GM12878 (cell line): ENCODE data around the gene VSX2. TPM values are rescaled to one million over a fixed set of nuclear protein-coding genes. Genes with fewer than 3 reads are reported as not detected.

Experiments used
- ATAC-seq: fragments of 200-7000 bp; cut with Tn5 transposase; 3 replicates; pipeline ENCODE4 v1.9.1; 2020; ENCODE audit warnings: mild to moderate bottlenecking, moderate library complexity
- BruUV-seq: library from RNA; stranded (reverse); fragments of 400-500 nt; replicated peaks from 2 replicates; lab custom pipeline; 2021; lab: Mats Ljungman, UMichigan
- CTCF ChIA-PET: fragments of 300-600 bp; sonication (Branson Sonifier 250); formaldehyde crosslinking; extraction: SDS; loops from one replicate; lab custom pipeline; 2021; ENCODE audit warnings: inconsistent platforms; lab: Yijun Ruan, JAX
- POLR2A ChIA-PET: fragments of 350-600 bp; formaldehyde crosslinking; extraction: SDS; loops from one replicate; lab custom pipeline; 2021; ENCODE audit warnings: inconsistent platforms; lab: Charles Lee
- RAD21 ChIA-PET: fragments of 300-600 bp; sonication (Branson Sonifier 250); formaldehyde crosslinking; loops from one replicate; lab custom pipeline; 2023; ENCODE audit warnings: antibody characterized with exemption; ENCODE audit not compliant: unreplicated experiment; lab: Charles Lee
- SMC1A ChIA-PET: fragments of 300-600 bp; sonication (Branson Sonifier 250); formaldehyde crosslinking; loops from one replicate; lab custom pipeline; 2023; ENCODE audit not compliant: unreplicated experiment, uncharacterized antibody; lab: Charles Lee
- DNase-seq: peaks from one replicate; pipeline ENCODE4 v3.0.0-alpha.2; 2011; ENCODE audit warnings: low read depth, low spot score
- FAIRE-seq: peaks from 3 replicates; lab custom pipeline; 2011; peaks lifted over from hg19 to GRCh38; lab: Jason Lieb, UNC
- H2AFZ ChIP-seq: 2 replicates; pipeline ENCODE4 v1.6.0; 2011; ENCODE audit warnings: low read depth, low read length, control low read depth; ENCODE audit not compliant: control insufficient read depth
- H3K27ac ChIP-seq: 2 replicates; pipeline ENCODE4 v1.5.1; 2011; ENCODE audit warnings: control low read depth; ENCODE audit not compliant: control insufficient read depth, insufficient read depth
- H3K27me3 ChIP-seq, 2 experiments: replicated peaks in 1 of 2; 2 replicates each; pipeline versions ENCODE4 v1.6.0 to v1.6.1; 2011; ENCODE audit warnings: low read length in 1 of 2; ENCODE audit not compliant: control insufficient read depth in 2 of 2, insufficient read depth in 2 of 2
- H3K36me3 ChIP-seq, 2 experiments: 2 replicates each; pipeline ENCODE4 v1.5.1; 2011; ENCODE audit warnings: low read length in 1 of 2; ENCODE audit not compliant: control insufficient read depth in 2 of 2, insufficient read depth in 2 of 2
- H3K4me1 ChIP-seq: 2 replicates; pipeline ENCODE4 v1.6.1; 2011; ENCODE audit warnings: mild to moderate bottlenecking, low read length, moderate library complexity, mixed read lengths; ENCODE audit not compliant: control insufficient read depth, insufficient read depth
- H3K4me2 ChIP-seq: 2 replicates; pipeline ENCODE4 v1.6.0; 2011; ENCODE audit warnings: control low read depth; ENCODE audit not compliant: control insufficient read depth, insufficient read depth
- H3K4me3 ChIP-seq: fragments of 200-600 bp; sonication (generic); 2 replicates; pipeline ENCODE4 v1.5.1; 2016
- H3K79me2 ChIP-seq: 2 replicates; pipeline ENCODE4 v1.6.0; 2011; ENCODE audit warnings: low read length; ENCODE audit not compliant: control insufficient read depth, insufficient read depth
- H3K9ac ChIP-seq: 2 replicates; pipeline ENCODE4 v1.8.0; 2011; ENCODE audit warnings: low read length, control low read depth, mixed read lengths; ENCODE audit not compliant: control insufficient read depth, insufficient read depth
- H3K9me3 ChIP-seq: replicated peaks from 3 replicates; pipeline ENCODE4 v1.5.1; 2011; ENCODE audit warnings: mild to moderate bottlenecking, low read length; ENCODE audit not compliant: control insufficient read depth, insufficient read depth
- H4K20me1 ChIP-seq: 2 replicates; pipeline ENCODE4 v1.6.0; 2011; ENCODE audit not compliant: control insufficient read depth, insufficient read depth
- EED ChIP-seq: sonication (generic); IDR thresholded peaks from 2 replicates; pipeline ENCODE4 v1.6.1; 2016; ENCODE audit warnings: antibody characterized with exemption, low read depth
- GATAD2B ChIP-seq: fragments of 450-650 bp; conservative IDR thresholded peaks from 2 replicates; pipeline ENCODE4 v1.6.1; 2017; ENCODE audit warnings: low read depth, mild to moderate bottlenecking, moderate library complexity
- WGBS: methylation state at CpG from one replicate; pipeline ENCODE4 v1.1.6; 2016; ENCODE audit warnings: low lambda C conversion rate; ENCODE audit not compliant: insufficient replicate concordance, insufficient coverage; ENCODE audit errors: missing lambda C conversion rate; 5-methylcytosine and 5-hydroxymethylcytosine counted together
- in situ Hi-C: fragments of 300-500 bp; cut with MboI; formaldehyde crosslinking; loops from 9 replicates; pipeline ENCODE4 v1.14.3; 2018; ENCODE audit warnings: mixed read lengths
- intact Hi-C: fragments of 100-400 bp; cut with micrococcal nuclease; formaldehyde crosslinking; loops from one replicate; pipeline ENCODE4 v1.14.2; 2022; ENCODE audit not compliant: unreplicated experiment
- polyA plus RNA-seq, 11 experiments: library from polyadenylated mRNA; depleted of rRNA in 4 of 11; unstranded in 6 of 11; stranded (reverse) in 5 of 11; fragments of >200 nt; fragmentation: Nextera tagmentation in 4 of 11; fragmentation: Illumina TruSeq in 1 of 11; extraction: Ambion mirVana in 4 of 11; extraction: Trizol in 1 of 11; gene quantifications; 1 replicate in 1 of 11; 2 replicates in 10 of 11; pipeline versions ENCODE4 v1.2.1 to v1.2.3, GENCODE V29; 2011 to 2016; ENCODE audit warnings: inconsistent platforms in 2 of 11, missing spikeins in 2 of 11, low read depth in 1 of 11
- total RNA-seq, 4 experiments: library from RNA; depleted of rRNA in 3 of 4; stranded (reverse); fragments of >200 nt in 3 of 4; fragmentation: Illumina TruSeq in 1 of 4; extraction: Trizol in 1 of 4; gene quantifications; 2 replicates each; pipeline versions ENCODE4 v1.2.1 to v1.2.3, GENCODE V29; 2013 to 2021
- TF ChIP-seq, protein P1 (sequence below): fragments of 150-350 bp; IDR thresholded peaks from 2 replicates; pipeline ENCODE4 v1.6.1; 2016; ENCODE audit warnings: low read depth, low read length
- TF ChIP-seq, protein P2 (sequence below): fragments of 450-650 bp; conservative IDR thresholded peaks from 2 replicates; pipeline ENCODE4 v1.6.1; 2017; ENCODE audit warnings: mild to moderate bottlenecking, moderate library complexity
- TF ChIP-seq, protein P3 (sequence below): IDR thresholded peaks from 2 replicates; pipeline ENCODE4 v1.6.1; 2012; ENCODE audit warnings: mild to moderate bottlenecking, low read depth, low read length

VSX2 gene
- total and polyA plus RNA-seq, 10 of the 15 experiments (the other 5 are each of a cell fraction or from before 2014, with no cell fraction given), result 0.04 to 0.05 TPM; not detected in 8

DNA sequence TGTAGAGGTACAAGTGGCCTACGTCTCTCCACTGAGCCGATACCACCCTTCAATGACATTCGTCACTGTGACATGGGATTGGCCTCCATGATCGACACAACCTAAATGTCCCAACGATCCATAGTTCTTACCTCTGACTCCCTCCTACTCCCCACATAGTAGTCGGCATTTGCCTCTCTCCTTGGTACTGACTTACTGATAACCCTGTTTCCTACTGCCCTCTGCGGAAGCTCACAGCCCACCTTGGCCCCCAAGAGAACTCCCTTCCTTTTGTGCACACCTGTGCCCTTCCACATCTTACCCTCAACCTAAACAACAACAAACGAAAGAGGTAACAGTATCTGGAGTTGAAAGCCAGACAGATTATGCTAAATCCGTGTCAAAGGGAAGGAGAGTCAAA lies 23.9 kb downstream of the VSX2 start:
- intact Hi-C loops, result no loop called here
- ATAC-seq (no peak), FAIRE-seq (no peak), DNase-seq (no peak)
- TF ChIP-seq GATAD2B (no peak), EED (no peak)
- TF ChIP-seq, protein P1, sequence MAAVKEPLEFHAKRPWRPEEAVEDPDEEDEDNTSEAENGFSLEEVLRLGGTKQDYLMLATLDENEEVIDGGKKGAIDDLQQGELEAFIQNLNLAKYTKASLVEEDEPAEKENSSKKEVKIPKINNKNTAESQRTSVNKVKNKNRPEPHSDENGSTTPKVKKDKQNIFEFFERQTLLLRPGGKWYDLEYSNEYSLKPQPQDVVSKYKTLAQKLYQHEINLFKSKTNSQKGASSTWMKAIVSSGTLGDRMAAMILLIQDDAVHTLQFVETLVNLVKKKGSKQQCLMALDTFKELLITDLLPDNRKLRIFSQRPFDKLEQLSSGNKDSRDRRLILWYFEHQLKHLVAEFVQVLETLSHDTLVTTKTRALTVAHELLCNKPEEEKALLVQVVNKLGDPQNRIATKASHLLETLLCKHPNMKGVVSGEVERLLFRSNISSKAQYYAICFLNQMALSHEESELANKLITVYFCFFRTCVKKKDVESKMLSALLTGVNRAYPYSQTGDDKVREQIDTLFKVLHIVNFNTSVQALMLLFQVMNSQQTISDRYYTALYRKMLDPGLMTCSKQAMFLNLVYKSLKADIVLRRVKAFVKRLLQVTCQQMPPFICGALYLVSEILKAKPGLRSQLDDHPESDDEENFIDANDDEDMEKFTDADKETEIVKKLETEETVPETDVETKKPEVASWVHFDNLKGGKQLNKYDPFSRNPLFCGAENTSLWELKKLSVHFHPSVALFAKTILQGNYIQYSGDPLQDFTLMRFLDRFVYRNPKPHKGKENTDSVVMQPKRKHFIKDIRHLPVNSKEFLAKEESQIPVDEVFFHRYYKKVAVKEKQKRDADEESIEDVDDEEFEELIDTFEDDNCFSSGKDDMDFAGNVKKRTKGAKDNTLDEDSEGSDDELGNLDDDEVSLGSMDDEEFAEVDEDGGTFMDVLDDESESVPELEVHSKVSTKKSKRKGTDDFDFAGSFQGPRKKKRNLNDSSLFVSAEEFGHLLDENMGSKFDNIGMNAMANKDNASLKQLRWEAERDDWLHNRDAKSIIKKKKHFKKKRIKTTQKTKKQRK, result no peak
- TF ChIP-seq, protein P2, sequence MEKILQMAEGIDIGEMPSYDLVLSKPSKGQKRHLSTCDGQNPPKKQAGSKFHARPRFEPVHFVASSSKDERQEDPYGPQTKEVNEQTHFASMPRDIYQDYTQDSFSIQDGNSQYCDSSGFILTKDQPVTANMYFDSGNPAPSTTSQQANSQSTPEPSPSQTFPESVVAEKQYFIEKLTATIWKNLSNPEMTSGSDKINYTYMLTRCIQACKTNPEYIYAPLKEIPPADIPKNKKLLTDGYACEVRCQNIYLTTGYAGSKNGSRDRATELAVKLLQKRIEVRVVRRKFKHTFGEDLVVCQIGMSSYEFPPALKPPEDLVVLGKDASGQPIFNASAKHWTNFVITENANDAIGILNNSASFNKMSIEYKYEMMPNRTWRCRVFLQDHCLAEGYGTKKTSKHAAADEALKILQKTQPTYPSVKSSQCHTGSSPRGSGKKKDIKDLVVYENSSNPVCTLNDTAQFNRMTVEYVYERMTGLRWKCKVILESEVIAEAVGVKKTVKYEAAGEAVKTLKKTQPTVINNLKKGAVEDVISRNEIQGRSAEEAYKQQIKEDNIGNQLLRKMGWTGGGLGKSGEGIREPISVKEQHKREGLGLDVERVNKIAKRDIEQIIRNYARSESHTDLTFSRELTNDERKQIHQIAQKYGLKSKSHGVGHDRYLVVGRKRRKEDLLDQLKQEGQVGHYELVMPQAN, result no peak
- TF ChIP-seq, protein P3, sequence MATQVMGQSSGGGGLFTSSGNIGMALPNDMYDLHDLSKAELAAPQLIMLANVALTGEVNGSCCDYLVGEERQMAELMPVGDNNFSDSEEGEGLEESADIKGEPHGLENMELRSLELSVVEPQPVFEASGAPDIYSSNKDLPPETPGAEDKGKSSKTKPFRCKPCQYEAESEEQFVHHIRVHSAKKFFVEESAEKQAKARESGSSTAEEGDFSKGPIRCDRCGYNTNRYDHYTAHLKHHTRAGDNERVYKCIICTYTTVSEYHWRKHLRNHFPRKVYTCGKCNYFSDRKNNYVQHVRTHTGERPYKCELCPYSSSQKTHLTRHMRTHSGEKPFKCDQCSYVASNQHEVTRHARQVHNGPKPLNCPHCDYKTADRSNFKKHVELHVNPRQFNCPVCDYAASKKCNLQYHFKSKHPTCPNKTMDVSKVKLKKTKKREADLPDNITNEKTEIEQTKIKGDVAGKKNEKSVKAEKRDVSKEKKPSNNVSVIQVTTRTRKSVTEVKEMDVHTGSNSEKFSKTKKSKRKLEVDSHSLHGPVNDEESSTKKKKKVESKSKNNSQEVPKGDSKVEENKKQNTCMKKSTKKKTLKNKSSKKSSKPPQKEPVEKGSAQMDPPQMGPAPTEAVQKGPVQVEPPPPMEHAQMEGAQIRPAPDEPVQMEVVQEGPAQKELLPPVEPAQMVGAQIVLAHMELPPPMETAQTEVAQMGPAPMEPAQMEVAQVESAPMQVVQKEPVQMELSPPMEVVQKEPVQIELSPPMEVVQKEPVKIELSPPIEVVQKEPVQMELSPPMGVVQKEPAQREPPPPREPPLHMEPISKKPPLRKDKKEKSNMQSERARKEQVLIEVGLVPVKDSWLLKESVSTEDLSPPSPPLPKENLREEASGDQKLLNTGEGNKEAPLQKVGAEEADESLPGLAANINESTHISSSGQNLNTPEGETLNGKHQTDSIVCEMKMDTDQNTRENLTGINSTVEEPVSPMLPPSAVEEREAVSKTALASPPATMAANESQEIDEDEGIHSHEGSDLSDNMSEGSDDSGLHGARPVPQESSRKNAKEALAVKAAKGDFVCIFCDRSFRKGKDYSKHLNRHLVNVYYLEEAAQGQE, result peak; percentile 51; the same call in 1 of the 2 replicates
- BruUV-seq, result no TSS peak
- H3K79me2 ChIP-seq, result no peaks in the 10 kb centered on the region
- H3K27me3 ChIP-seq, result peaks cover 3 to 4% of the 10 kb centered on the region in 2 experiments; a peak in 3 of 4 replicates
- H2AFZ ChIP-seq, result no peak overlapping the region
- ChIA-PET SMC1A (no interaction called here), CTCF (no interaction called here), RAD21 (no interaction called here), POLR2A (no interaction called here)
- no peaks in the 10 kb centered on the region for H4K20me1 ChIP-seq
- H3K36me3 ChIP-seq, result no peaks in the 10 kb centered on the region
- no peak overlapping the region for H3K4me3 ChIP-seq
- peaks cover under 1% of the 10 kb centered on the region; the same call in 1 of the 2 replicates for H3K4me1 ChIP-seq
- no peak overlapping the region for H3K9ac ChIP-seq
- in situ Hi-C loops, result no loop called here
- WGBS, result 42% methylated on average over 9 of the region's 9 CpGs
- no peak overlapping the region for H3K4me2 ChIP-seq
- H3K27ac ChIP-seq, result no peak overlapping the region
- H3K9me3 ChIP-seq, result no peaks in the 10 kb centered on the region
